UCSD-AML1 (cell line): ENCODE measurements around the gene CA12.

Source experiments
- DNase-seq: peaks from one replicate; lab custom pipeline; 2025; ENCODE audit not compliant: unreplicated experiment; lab: John Stamatoyannopoulos, UW

The CA12 gene

GRCh38 chr15:63402498-63403253 is 21.0 kb upstream of the CA12 start:
- DNase-seq: no peak

- no peak for DNase-seq
These were observed 20.3 kb upstream of the CA12 start for GRCh38 chr15:63401714-63402497.

- DNase-seq: no peak
These were observed 19.4 kb upstream of the CA12 start for GRCh38 chr15:63401078-63401477.

GRCh38 chr15:63398456-63398855 is 16.8 kb upstream of the CA12 start:
- DNase-seq: no peak

GRCh38 chr15:63396152-63396928 is 14.7 kb upstream of the CA12 start:
- DNase-seq: no peak

- DNase-seq: no peak
These were observed 14.1 kb upstream of the CA12 start for GRCh38 chr15:63395730-63396151.

- no peak for DNase-seq
These were observed 10.8 kb upstream of the CA12 start for GRCh38 chr15:63392361-63393009.

- no peak for DNase-seq
These were observed 10.2 kb upstream of the CA12 start for GRCh38 chr15:63391669-63392360.

GRCh38 chr15:63390689-63391088 is 9.0 kb upstream of the CA12 start:
- DNase-seq: no peak

GRCh38 chr15:63389902-63390670 is 8.4 kb upstream of the CA12 start:
- no peak for DNase-seq

GRCh38 chr15:63388511-63388910 is 6.9 kb upstream of the CA12 start:
- no peak for DNase-seq

- no peak for DNase-seq
These were observed 6.3 kb upstream of the CA12 start for GRCh38 chr15:63387748-63388493.

- DNase-seq: no peak
These were observed 4.4 kb upstream of the CA12 start for GRCh38 chr15:63385911-63386531.

- no peak for DNase-seq
These were observed 3.3 kb upstream of the CA12 start for GRCh38 chr15:63384906-63385305.

GRCh38 chr15:63382966-63383710 is 1.5 kb upstream of the CA12 start:
- DNase-seq: no peak

- no peak for DNase-seq
These were observed 801 bp downstream of the CA12 start for GRCh38 chr15:63380808-63381282.

- no peak for DNase-seq
These were observed 1.4 kb downstream of the CA12 start for GRCh38 chr15:63380151-63380807.
